ENCODE results near the gene NOC4L.

The NOC4L gene

DNA sequence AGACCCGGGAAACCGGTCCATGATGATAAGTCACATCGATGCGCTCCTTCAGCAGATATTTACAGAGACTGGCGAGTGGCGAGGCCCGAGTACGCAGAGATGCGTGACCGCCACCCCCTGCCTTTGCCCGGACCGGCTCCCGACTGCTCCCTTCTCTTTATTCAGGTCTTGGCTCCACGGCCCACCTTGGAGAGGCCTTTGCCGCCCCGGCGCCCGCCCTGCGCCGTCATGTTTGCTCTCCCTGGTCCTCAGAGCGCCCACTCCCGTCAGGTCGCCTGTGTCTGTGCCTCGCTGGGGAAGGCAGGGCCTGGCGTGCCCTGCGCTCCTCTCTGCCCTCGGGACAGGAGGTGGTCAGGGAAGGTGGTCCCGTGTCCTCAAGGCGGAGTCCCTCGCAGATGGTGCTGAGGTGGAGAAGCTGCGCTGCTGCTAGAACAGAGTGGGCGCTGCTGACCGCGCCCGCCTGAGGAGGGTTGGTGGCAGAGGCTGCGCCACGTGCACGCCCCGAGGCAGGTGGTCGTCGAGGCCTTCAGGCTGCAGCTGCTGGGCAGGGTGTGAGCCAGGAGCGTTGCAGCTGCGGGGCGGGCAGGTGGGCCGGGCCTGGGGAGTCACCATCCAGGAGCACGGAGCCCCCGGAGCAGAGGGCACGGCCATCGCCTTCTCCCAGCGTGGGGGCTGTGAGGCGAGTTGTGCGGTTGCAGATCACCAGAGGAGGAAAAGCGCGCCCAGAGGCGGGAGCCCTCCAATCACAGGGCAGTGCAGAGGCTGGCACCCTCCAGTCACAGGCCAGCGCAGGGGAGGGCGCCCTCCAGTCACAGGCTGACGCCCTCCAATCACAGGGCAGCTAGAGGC is 27.3 kb upstream of the NOC4L start:
- Histone ChIP-seq H3K4me2 (ENCODE audit: low read length) (no peak overlapping the region), H2AFZ (ENCODE audit: low read length) (no peak overlapping the region), H3K27me3 (ENCODE audit: insufficient read depth, low read length) (no peaks in the 10 kb centered on the region), H3K4me1 (ENCODE audit: insufficient read depth, low read length, severe bottlenecking) (no peaks in the 10 kb centered on the region), H3K79me2 (ENCODE audit: insufficient read depth, low read length) (no peaks in the 10 kb centered on the region), H3K9me2 (ENCODE audit: low read depth, low read length) (no peaks in the 10 kb centered on the region), H4K20me1 (ENCODE audit: insufficient read depth, low read length) (no peaks in the 10 kb centered on the region), H3K27ac (ENCODE audit: low read depth, low read length, poor library complexity, severe bottlenecking) (no peak overlapping the region), H3K36me3 (ENCODE audit: insufficient read depth, low read length) (peaks cover 70% of the 10 kb centered on the region), H3K9me3 (ENCODE audit: low read length) (no peaks in the 10 kb centered on the region), H3K4me3 (ENCODE audit: low read depth, low read length, poor library complexity, severe bottlenecking) (no peak overlapping the region), H3F3A (ENCODE audit: insufficient read depth, low read length) (no peaks in the 10 kb centered on the region), H3K9ac (ENCODE audit: low read length) (no peak overlapping the region)
- no peak for TF ChIP-seq EZH2 (IDR thresholded peaks at IDR 0.05; ENCODE audit: borderline replicate concordance, low read length)
- TF ChIP-seq, protein P1, sequence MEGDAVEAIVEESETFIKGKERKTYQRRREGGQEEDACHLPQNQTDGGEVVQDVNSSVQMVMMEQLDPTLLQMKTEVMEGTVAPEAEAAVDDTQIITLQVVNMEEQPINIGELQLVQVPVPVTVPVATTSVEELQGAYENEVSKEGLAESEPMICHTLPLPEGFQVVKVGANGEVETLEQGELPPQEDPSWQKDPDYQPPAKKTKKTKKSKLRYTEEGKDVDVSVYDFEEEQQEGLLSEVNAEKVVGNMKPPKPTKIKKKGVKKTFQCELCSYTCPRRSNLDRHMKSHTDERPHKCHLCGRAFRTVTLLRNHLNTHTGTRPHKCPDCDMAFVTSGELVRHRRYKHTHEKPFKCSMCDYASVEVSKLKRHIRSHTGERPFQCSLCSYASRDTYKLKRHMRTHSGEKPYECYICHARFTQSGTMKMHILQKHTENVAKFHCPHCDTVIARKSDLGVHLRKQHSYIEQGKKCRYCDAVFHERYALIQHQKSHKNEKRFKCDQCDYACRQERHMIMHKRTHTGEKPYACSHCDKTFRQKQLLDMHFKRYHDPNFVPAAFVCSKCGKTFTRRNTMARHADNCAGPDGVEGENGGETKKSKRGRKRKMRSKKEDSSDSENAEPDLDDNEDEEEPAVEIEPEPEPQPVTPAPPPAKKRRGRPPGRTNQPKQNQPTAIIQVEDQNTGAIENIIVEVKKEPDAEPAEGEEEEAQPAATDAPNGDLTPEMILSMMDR (IDR thresholded peaks at IDR 0.05; ENCODE audit: low read length), result no peak

DNA sequence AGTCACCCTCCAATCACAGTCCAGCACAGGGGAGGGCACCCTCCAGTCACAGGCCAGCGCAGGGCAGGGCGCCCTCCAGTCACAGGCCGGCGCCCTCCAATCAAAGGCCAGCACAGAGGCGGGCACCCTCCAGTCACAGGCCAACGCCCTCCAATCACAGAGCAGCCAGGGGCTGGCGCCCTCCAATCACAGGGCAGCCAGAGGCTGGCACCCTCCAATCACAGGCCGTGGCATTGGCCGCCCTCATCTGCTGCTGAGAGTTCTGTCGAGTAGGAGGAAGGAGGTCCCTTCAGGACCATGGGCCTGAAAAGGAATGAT is 26.7 kb upstream of the NOC4L start:
- no peak overlapping the region for H3K9ac ChIP-seq (ENCODE audit: low read length)
- peaks cover 75% of the 10 kb centered on the region for H3K36me3 ChIP-seq (ENCODE audit: insufficient read depth, low read length)

DNA sequence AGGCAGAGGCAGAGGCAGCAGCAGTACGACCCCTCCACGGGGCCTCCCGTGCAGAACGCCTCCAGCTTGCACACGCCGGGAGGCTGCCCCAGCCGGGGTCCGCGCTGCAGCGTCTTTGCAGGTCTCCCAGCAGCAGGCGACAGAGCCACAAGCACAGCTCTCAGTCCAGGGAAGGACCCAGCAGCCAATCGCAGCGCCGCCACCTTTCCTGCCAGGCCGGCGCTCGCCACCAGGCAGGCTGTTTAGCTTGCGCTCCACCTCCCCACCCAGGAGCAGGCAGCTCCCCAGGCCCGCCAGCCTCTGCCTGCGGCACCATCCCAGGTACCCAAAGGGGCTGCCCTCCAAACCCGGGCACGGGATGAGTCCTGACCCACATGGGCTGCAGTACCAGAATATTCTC is 25.4 kb upstream of the NOC4L start:
- Histone ChIP-seq H3K9me2 (ENCODE audit: low read depth, low read length) (no peaks in the 10 kb centered on the region), H4K20me1 (ENCODE audit: insufficient read depth, low read length) (no peaks in the 10 kb centered on the region), H3K36me3 (ENCODE audit: insufficient read depth, low read length) (peaks cover 72% of the 10 kb centered on the region), H2AFZ (ENCODE audit: low read length) (no peak overlapping the region), H3K9ac (ENCODE audit: low read length) (no peak overlapping the region), H3K4me3 (ENCODE audit: low read depth, low read length, poor library complexity, severe bottlenecking) (no peak overlapping the region), H3K9me3 (ENCODE audit: low read length) (no peaks in the 10 kb centered on the region), H3K79me2 (ENCODE audit: insufficient read depth, low read length) (no peaks in the 10 kb centered on the region), H3K27me3 (ENCODE audit: insufficient read depth, low read length) (no peaks in the 10 kb centered on the region), H3F3A (ENCODE audit: insufficient read depth, low read length) (no peaks in the 10 kb centered on the region), H3K4me2 (ENCODE audit: low read length) (no peak overlapping the region), H3K27ac (ENCODE audit: low read depth, low read length, poor library complexity, severe bottlenecking) (no peak overlapping the region), H3K4me1 (ENCODE audit: insufficient read depth, low read length, severe bottlenecking) (no peaks in the 10 kb centered on the region)
- TF ChIP-seq EZH2 (IDR thresholded peaks at IDR 0.05; ENCODE audit: borderline replicate concordance, low read length), result no peak
- TF ChIP-seq, protein P1 (IDR thresholded peaks at IDR 0.05; ENCODE audit: low read length), result no peak

More for the DNA sequence above, 26.7 kb upstream of the NOC4L start:
- H3K27me3 ChIP-seq (ENCODE audit: insufficient read depth, low read length), result no peaks in the 10 kb centered on the region
- no peak overlapping the region for H2AFZ ChIP-seq (ENCODE audit: low read length)
- no peak overlapping the region for H3K4me2 ChIP-seq (ENCODE audit: low read length)
- no peaks in the 10 kb centered on the region for H3K9me3 ChIP-seq (ENCODE audit: low read length)
- TF ChIP-seq, protein P1 (IDR thresholded peaks at IDR 0.05; ENCODE audit: low read length), result no peak
- no peak for TF ChIP-seq EZH2 (IDR thresholded peaks at IDR 0.05; ENCODE audit: borderline replicate concordance, low read length)
- H3F3A ChIP-seq (ENCODE audit: insufficient read depth, low read length), result no peaks in the 10 kb centered on the region
- H3K9me2 ChIP-seq (ENCODE audit: low read depth, low read length), result no peaks in the 10 kb centered on the region
- H3K79me2 ChIP-seq (ENCODE audit: insufficient read depth, low read length), result no peaks in the 10 kb centered on the region
- no peak overlapping the region for H3K27ac ChIP-seq (ENCODE audit: low read depth, low read length, poor library complexity, severe bottlenecking)
- no peak overlapping the region for H3K4me3 ChIP-seq (ENCODE audit: low read depth, low read length, poor library complexity, severe bottlenecking)
- H3K4me1 ChIP-seq (ENCODE audit: insufficient read depth, low read length, severe bottlenecking), result no peaks in the 10 kb centered on the region
- H4K20me1 ChIP-seq (ENCODE audit: insufficient read depth, low read length), result no peaks in the 10 kb centered on the region
